Keratinocyte (primary cell): ENCODE results near the gene KLRF2. TPM values are rescaled to one million over a fixed set of nuclear protein-coding genes. Genes with fewer than 3 reads are reported as not detected.

Source experiments
- DNase-seq: peaks from one replicate; pipeline ENCODE4 v3.0.0-alpha.2; 2011; ENCODE audit warnings: low read depth, missing footprints, low spot score
- FAIRE-seq: peaks from 2 replicates; lab custom pipeline; 2011; peaks lifted over from hg19 to GRCh38; lab: Jason Lieb, UNC
- H2AFZ ChIP-seq: 2 replicates; pipeline ENCODE4 v1.6.0; 2012; ENCODE audit warnings: low read length, control low read depth, inconsistent platforms; ENCODE audit not compliant: control insufficient read depth
- H3K27ac ChIP-seq: 2 replicates; pipeline ENCODE4 v1.5.1; 2011; ENCODE audit warnings: low read length; ENCODE audit not compliant: control insufficient read depth, insufficient read depth
- H3K27me3 ChIP-seq: 3 replicates; pipeline ENCODE4 v1.6.0; 2011; ENCODE audit warnings: low read length; ENCODE audit not compliant: control insufficient read depth, insufficient read depth; ENCODE audit errors: extremely low read depth
- H3K36me3 ChIP-seq, 2 experiments: 2 replicates in 1 of 2; 3 replicates in 1 of 2; pipeline ENCODE4 v1.5.1; 2011; ENCODE audit warnings: low read length in 2 of 2, mild to moderate bottlenecking in 1 of 2; ENCODE audit not compliant: control insufficient read depth in 2 of 2, insufficient read depth in 2 of 2; ENCODE audit errors: extremely low read depth in 1 of 2
- H3K4me1 ChIP-seq: 3 replicates; pipeline ENCODE4 v1.5.1; 2011; ENCODE audit warnings: low read length; ENCODE audit not compliant: control insufficient read depth, insufficient read depth; ENCODE audit errors: extremely low read depth
- H3K4me2 ChIP-seq: 3 replicates; pipeline ENCODE4 v1.6.0; 2011; ENCODE audit warnings: low read depth, low read length; ENCODE audit not compliant: control insufficient read depth, insufficient read depth; ENCODE audit errors: extremely low read depth
- H3K4me3 ChIP-seq, 3 experiments: fragments of 200-600 bp in 1 of 3; sonication (generic) in 1 of 3; 2 replicates in 2 of 3; 3 replicates in 1 of 3; pipeline ENCODE4 v1.5.1; 2011 to 2016; ENCODE audit warnings: low read length in 3 of 3, mild to moderate bottlenecking in 3 of 3, control low read depth in 2 of 3, inconsistent platforms in 1 of 3, low read depth in 1 of 3, mixed read lengths in 1 of 3, mixed run types in 1 of 3, moderate library complexity in 1 of 3; ENCODE audit not compliant: control insufficient read depth in 2 of 3, insufficient read depth in 2 of 3; ENCODE audit errors: extremely low read depth in 1 of 3
- H3K79me2 ChIP-seq: 2 replicates; pipeline ENCODE4 v1.6.0; 2012; ENCODE audit warnings: low read length; ENCODE audit not compliant: control insufficient read depth, insufficient read depth
- H3K9ac ChIP-seq: 3 replicates; pipeline ENCODE4 v1.6.0; 2011; ENCODE audit warnings: low read length; ENCODE audit not compliant: control insufficient read depth, insufficient read depth; ENCODE audit errors: extremely low read depth
- H3K9me1 ChIP-seq: 3 replicates; pipeline ENCODE4 v1.6.0; 2011; ENCODE audit warnings: low read length; ENCODE audit not compliant: control insufficient read depth, insufficient read depth; ENCODE audit errors: extremely low read depth
- H3K9me3 ChIP-seq: 2 replicates; pipeline ENCODE4 v1.5.1; 2012; ENCODE audit warnings: low read depth, low read length; ENCODE audit not compliant: control insufficient read depth
- H4K20me1 ChIP-seq: 3 replicates; pipeline ENCODE4 v1.6.0; 2011; ENCODE audit warnings: low read length; ENCODE audit not compliant: control insufficient read depth, insufficient read depth; ENCODE audit errors: extremely low read depth
- CTCF ChIP-seq, 3 experiments: IDR thresholded peaks in 1 of 3; conservative IDR thresholded peaks in 1 of 3; optimal IDR thresholded peaks in 1 of 3; 2 replicates in 2 of 3; 3 replicates in 1 of 3; pipeline versions ENCODE3 to v1.5.1; 2011; ENCODE audit warnings: low read length in 3 of 3, mild to moderate bottlenecking in 3 of 3, moderate library complexity in 2 of 3, control low read depth in 1 of 3, inconsistent platforms in 1 of 3; ENCODE audit not compliant: insufficient read depth in 2 of 3; ENCODE audit errors: extremely low read depth in 1 of 3
- EZH2 ChIP-seq: IDR thresholded peaks from one replicate; pipeline ENCODE4 v1.6.1; 2012; ENCODE audit warnings: inconsistent platforms, mild to moderate bottlenecking, low read length, moderate library complexity
- dilution Hi-C: fragments of 300-500 bp; cut with MboI; formaldehyde crosslinking; loops from one replicate; pipeline ENCODE4 v1.7.0; 2020; ENCODE audit warnings: low sequenced_read_pairs; ENCODE audit not compliant: extremely low pct_ligation_motif_present
- polyA plus RNA-seq, 5 experiments: library from polyadenylated mRNA; depleted of rRNA in 3 of 5; stranded (reverse) in 3 of 5; stranded (forward) in 1 of 5; unstranded in 1 of 5; fragments of >200 nt; gene quantifications; 1 replicate in 1 of 5; 2 replicates in 3 of 5; 3 replicates in 1 of 5; pipeline versions ENCODE4 v1.2.1 to v1.2.3, GENCODE V29; 2011 to 2012; ENCODE audit warnings: missing spikeins in 2 of 5, low read depth in 1 of 5, low replicate concordance in 1 of 5

The KLRF2 gene
- polyA plus RNA-seq, 1 donor (not counting 4 experiments of a cell fraction or from before 2014, with no cell fraction given) = not detected

GRCh38 chr12:9870286-9870866 lies 10.9 kb upstream of the KLRF2 start:
- peak overlapping the region; percentile 43 to 94 (median 71) for H3K4me3 ChIP-seq
- peak overlapping the region; percentile 94 for H3K4me2 ChIP-seq
- peaks cover 28% of the 10 kb centered on the region for H3K79me2 ChIP-seq
- peak overlapping the region; percentile 78 for H3K9ac ChIP-seq
- peak overlapping the region; percentile 52 for H2AFZ ChIP-seq
- DNase-seq (no peak), FAIRE-seq (peak; percentile 48)
- no peaks in the 10 kb centered on the region for H3K27me3 ChIP-seq
- TF ChIP-seq EZH2 = no peak
- no peaks in the 10 kb centered on the region for H4K20me1 ChIP-seq
- H3K4me1 ChIP-seq = peaks cover 20% of the 10 kb centered on the region
- dilution Hi-C loops = no loop called here
- H3K9me1 ChIP-seq = no peaks in the 10 kb centered on the region
- no peaks in the 10 kb centered on the region for H3K36me3 ChIP-seq
- H3K27ac ChIP-seq = peak overlapping the region; percentile 89
- H3K9me3 ChIP-seq = no peaks in the 10 kb centered on the region

GRCh38 chr12:9872162-9872561 lies 9.1 kb upstream of the KLRF2 start:
- H3K27me3 ChIP-seq = no peaks in the 10 kb centered on the region
- H3K4me1 ChIP-seq = peaks cover 20% of the 10 kb centered on the region
- peaks cover 11% of the 10 kb centered on the region for H3K79me2 ChIP-seq
- H3K9ac ChIP-seq = peak overlapping the region; percentile 29
- H3K9me1 ChIP-seq = no peaks in the 10 kb centered on the region
- peak overlapping the region; percentile 61 for H3K4me2 ChIP-seq
- TF ChIP-seq CTCF (optimal IDR thresholded peaks at IDR 0.05 in 1 of 3, IDR thresholded peaks at IDR 0.05 in 1 of 3, conservative IDR thresholded peaks at IDR 0.05 in 1 of 3; ENCODE audit: extremely low read depth in 1 of 3, insufficient read depth in 2 of 3, low read length in 3 of 3) = no peak
- TF ChIP-seq EZH2 = no peak
- H2AFZ ChIP-seq = peak overlapping the region; percentile 27
- peak overlapping the region; percentile 56 for H3K27ac ChIP-seq
- no peaks in the 10 kb centered on the region for H4K20me1 ChIP-seq
- no peaks in the 10 kb centered on the region for H3K36me3 ChIP-seq
- no peaks in the 10 kb centered on the region for H3K9me3 ChIP-seq
- dilution Hi-C loops = no loop called here
- peak overlapping the region in 2 of 3 experiments; percentile 24 for H3K4me3 ChIP-seq
- DNase-seq (no peak), FAIRE-seq (peak; percentile 67)
